Subcutaneous abdominal adipose tissue (tissue), 5 donors: Measurements from ENCODE around the gene LCE3A.

Source experiments
- H3K27ac ChIP-seq: one replicate; pipeline ENCODE4 v1.7.0; 2013; ENCODE audit warnings: low read depth, mild to moderate bottlenecking, inconsistent platforms, low read length, moderate library complexity
- H3K27me3 ChIP-seq, 5 donors: one replicate each; pipeline ENCODE4 v1.7.0; 2013; ENCODE audit warnings: low read length in 5 of 5, inconsistent platforms in 1 of 5; ENCODE audit not compliant: control insufficient read depth in 5 of 5, insufficient read depth in 4 of 5
- H3K36me3 ChIP-seq, 5 donors: one replicate each; pipeline ENCODE4 v1.7.0; 2013; ENCODE audit warnings: low read length in 5 of 5; ENCODE audit not compliant: control insufficient read depth in 5 of 5, insufficient read depth in 5 of 5
- H3K4me1 ChIP-seq, 5 donors: one replicate each; pipeline ENCODE4 v1.7.0; 2013; ENCODE audit warnings: low read length in 5 of 5, mild to moderate bottlenecking in 3 of 5, moderate library complexity in 1 of 5; ENCODE audit not compliant: control insufficient read depth in 5 of 5, insufficient read depth in 5 of 5
- H3K4me3 ChIP-seq, 5 donors: one replicate each; pipeline ENCODE4 v1.7.0; 2013; ENCODE audit warnings: low read length in 5 of 5, low read depth in 1 of 5
- H3K9ac ChIP-seq, 5 donors: one replicate each; pipeline ENCODE4 v1.7.0; 2013; ENCODE audit warnings: low read length in 5 of 5, mild to moderate bottlenecking in 4 of 5, moderate library complexity in 3 of 5
- H3K9me3 ChIP-seq, 5 donors: one replicate each; pipeline ENCODE4 v1.7.0; 2013; ENCODE audit warnings: low read length in 5 of 5; ENCODE audit not compliant: control insufficient read depth in 5 of 5
- donor health status: healthy.
- donor health status: healthy.
- donor health status: healthy.
- donor health status: healthy.
- donor health status: healthy.

LCE3A gene

GRCh38 chr1:152643945-152644344 is 21.0 kb upstream of the LCE3A start:
- peaks cover 0 to 3% (median 0%) of the 10 kb centered on the region in 5 donors for H3K27me3 ChIP-seq
- H3K4me3 ChIP-seq: no peak overlapping the region
- H3K9me3 ChIP-seq: peaks cover 0 to 2% (median 0%) of the 10 kb centered on the region in 5 donors

GRCh38 chr1:152640351-152640750 is 17.4 kb upstream of the LCE3A start:
- H3K27ac ChIP-seq: no peak overlapping the region
- H3K9ac ChIP-seq: no peak overlapping the region
- H3K4me3 ChIP-seq: no peak overlapping the region
- no peaks in the 10 kb centered on the region for H3K36me3 ChIP-seq
- peaks cover 0 to 14% (median 9%) of the 10 kb centered on the region in 5 donors for H3K4me1 ChIP-seq
- H3K9me3 ChIP-seq: peaks cover 0 to 6% (median 2%) of the 10 kb centered on the region in 5 donors
- peaks cover 0 to 3% (median 0%) of the 10 kb centered on the region in 5 donors for H3K27me3 ChIP-seq

More at GRCh38 chr1:152643945-152644344, 21.0 kb upstream of the LCE3A start:
- no peak overlapping the region for H3K9ac ChIP-seq
- peaks cover 0 to 14% (median 9%) of the 10 kb centered on the region in 5 donors for H3K4me1 ChIP-seq
- H3K36me3 ChIP-seq: no peaks in the 10 kb centered on the region
- no peak overlapping the region for H3K27ac ChIP-seq

DNA sequence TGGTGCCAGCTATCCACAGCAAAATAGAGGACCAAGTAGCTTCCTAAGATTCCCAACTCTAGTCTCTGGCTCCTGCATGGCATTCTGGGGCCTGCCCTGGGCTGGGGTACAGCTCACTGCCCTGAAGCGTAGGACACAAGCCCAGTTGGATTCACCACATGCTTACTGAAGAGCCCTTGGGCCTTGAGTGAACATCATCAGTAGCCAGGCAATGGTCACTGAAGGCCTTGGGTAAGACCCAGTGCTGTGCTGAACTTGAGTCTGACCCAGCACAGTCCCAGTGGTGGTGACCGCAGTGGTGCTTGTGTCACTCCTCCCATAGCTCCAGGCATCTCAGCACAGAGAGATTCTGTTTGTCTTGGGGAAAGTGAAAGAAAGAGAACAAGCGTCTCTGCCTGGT is 7.7 kb upstream of the LCE3A start:
- Histone ChIP-seq H3K27ac (no peak overlapping the region), H3K36me3 (no peaks in the 10 kb centered on the region), H3K27me3 (no peaks in the 10 kb centered on the region), H3K9ac (no peak overlapping the region), H3K4me1 (peaks cover 3 to 23% (median 19%) of the 10 kb centered on the region in 5 donors), H3K4me3 (no peak overlapping the region), H3K9me3 (peaks cover 0 to 23% (median 7%) of the 10 kb centered on the region in 5 donors)

GRCh38 chr1:152626744-152627143 is 3.8 kb upstream of the LCE3A start:
- H3K27me3 ChIP-seq: no peaks in the 10 kb centered on the region
- H3K9ac ChIP-seq: no peak overlapping the region
- H3K27ac ChIP-seq: no peak overlapping the region
- H3K4me3 ChIP-seq: no peak overlapping the region
- H3K4me1 ChIP-seq: peaks cover 3 to 44% (median 39%) of the 10 kb centered on the region in 5 donors
- peaks cover 0 to 18% (median 7%) of the 10 kb centered on the region in 5 donors for H3K9me3 ChIP-seq
- no peaks in the 10 kb centered on the region for H3K36me3 ChIP-seq

- peak overlapping the region in 1 of 5 donors; percentile 1 for H3K9ac ChIP-seq
- H3K27me3 ChIP-seq: no peaks in the 10 kb centered on the region
- H3K4me1 ChIP-seq: peaks cover 3 to 34% (median 27%) of the 10 kb centered on the region in 5 donors
- peak overlapping the region in 2 of 5 donors; percentile 16 to 23 for H3K4me3 ChIP-seq
- H3K27ac ChIP-seq: peak overlapping the region; percentile 75
- peaks cover 9 to 19% (median 17%) of the 10 kb centered on the region in 5 donors for H3K9me3 ChIP-seq
- no peaks in the 10 kb centered on the region for H3K36me3 ChIP-seq
These were observed 421 bp upstream of the LCE3A start for GRCh38 chr1:152623203-152623844.

DNA sequence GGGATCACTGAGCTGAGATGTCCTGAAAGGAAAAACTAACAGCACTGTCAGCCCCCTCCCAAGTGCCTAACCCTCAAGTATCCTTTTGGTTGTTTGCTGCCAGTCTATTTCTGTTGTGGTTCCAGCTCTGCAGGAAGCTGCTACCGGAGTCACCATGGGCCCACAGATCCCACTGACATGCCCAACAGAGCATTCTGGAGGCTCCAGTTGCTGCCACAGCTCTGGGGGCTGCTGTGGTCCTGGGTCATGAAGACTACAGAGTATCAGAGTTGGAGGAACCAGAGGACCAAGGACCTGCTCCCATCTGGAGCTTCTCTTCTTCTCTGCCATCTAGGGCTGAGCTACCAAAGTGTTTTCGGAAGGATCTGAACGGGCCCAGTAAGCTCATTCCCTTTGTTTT is 910 bp downstream of the LCE3A start:
- Histone ChIP-seq H3K27ac (peak overlapping the region; percentile 75), H3K4me1 (peaks cover 0 to 22% (median 19%) of the 10 kb centered on the region in 5 donors)

GRCh38 chr1:152613511-152613910 is 9.4 kb downstream of the LCE3A start, which contains the start of gene LCE3B:
TSS of gene LCE3B (plus strand) at chr1:152613811. CDS start at chr1:152613811, 0 bp downstream.
- Histone ChIP-seq H3K9ac (no peak within 1 kb of the TSS), H3K4me1 (no peaks in the 10 kb centered on the region), H3K27me3 (no peaks in the 10 kb centered on the region), H3K36me3 (no peaks in the 10 kb centered on the region), H3K4me3 (no peak within 1 kb of the TSS), H3K27ac (no peak within 1 kb of the TSS), H3K9me3 (peaks cover under 1 to 11% (median 11%) of the 10 kb centered on the region in 5 donors)

More for the DNA sequence above, 910 bp downstream of the LCE3A start:
- Histone ChIP-seq H3K4me3 (peak overlapping the region in 1 of 5 donors; percentile 5), H3K9ac (no peak overlapping the region), H3K36me3 (no peaks in the 10 kb centered on the region), H3K27me3 (no peaks in the 10 kb centered on the region), H3K9me3 (peaks cover 9 to 28% (median 26%) of the 10 kb centered on the region in 5 donors)

GRCh38 chr1:152599934-152600333 is 23.0 kb downstream of the LCE3A start, which contains the start of gene LCE3C:
TSS of gene LCE3C (plus strand) at chr1:152600234. CDS start at chr1:152600732, 498 bp downstream.
- H3K27ac ChIP-seq: no peak within 1 kb of the TSS
- H3K36me3 ChIP-seq: no peaks in the 10 kb centered on the region
- H3K4me1 ChIP-seq: no peaks in the 10 kb centered on the region
- H3K27me3 ChIP-seq: no peaks in the 10 kb centered on the region
- no peak within 1 kb of the TSS for H3K4me3 ChIP-seq
- no peak within 1 kb of the TSS for H3K9ac ChIP-seq
- peaks cover 0 to 8% (median 0%) of the 10 kb centered on the region in 5 donors for H3K9me3 ChIP-seq

GRCh38 chr1:152596986-152597385 is 25.9 kb downstream of the LCE3A start:
- Histone ChIP-seq H3K9ac (no peak overlapping the region), H3K4me1 (no peaks in the 10 kb centered on the region), H3K4me3 (no peak overlapping the region), H3K9me3 (peaks cover 0 to 8% (median 0%) of the 10 kb centered on the region in 5 donors), H3K27ac (no peak overlapping the region), H3K27me3 (no peaks in the 10 kb centered on the region), H3K36me3 (no peaks in the 10 kb centered on the region)

GRCh38 chr1:152585586-152585985 is 37.3 kb downstream of the LCE3A start:
- H3K4me3 ChIP-seq: no peak overlapping the region
- peaks cover 0 to 3% (median 0%) of the 10 kb centered on the region in 5 donors for H3K4me1 ChIP-seq
- H3K9ac ChIP-seq: no peak overlapping the region
- no peak overlapping the region for H3K27ac ChIP-seq
- no peaks in the 10 kb centered on the region for H3K9me3 ChIP-seq
- H3K27me3 ChIP-seq: no peaks in the 10 kb centered on the region
- H3K36me3 ChIP-seq: no peaks in the 10 kb centered on the region
